IMR-90 (cell line): ENCODE results near the gene RABEP1. TPM values are rescaled to one million over a fixed set of nuclear protein-coding genes. Genes with fewer than 3 reads are reported as not detected.

Experiments
- ATAC-seq: fragments of 200-7000 bp; cut with Tn5 transposase; 2 replicates; pipeline ENCODE4 v1.9.1; 2020; ENCODE audit warnings: low read depth, mild to moderate bottlenecking, moderate library complexity
- BruUV-seq: library from RNA; stranded (reverse); fragments of 400-500 nt; replicated peaks from 2 replicates; lab custom pipeline; 2021; lab: Mats Ljungman, UMichigan
- CTCF ChIA-PET: fragments of 300-600 bp; formaldehyde crosslinking; extraction: SDS; loops from one replicate; lab custom pipeline; 2021; ENCODE audit warnings: antibody characterized with exemption; lab: Yijun Ruan, JAX
- POLR2A ChIA-PET: fragments of 300-600 bp; sonication (Branson Sonifier 250); formaldehyde crosslinking; loops from one replicate; lab custom pipeline; 2022; ENCODE audit warnings: antibody characterized with exemption; ENCODE audit not compliant: unreplicated experiment; lab: Charles Lee
- DNase-seq: peaks from one replicate; pipeline ENCODE4 v3.0.0; 2013
- H2AFZ ChIP-seq: replicated peaks from 2 replicates; pipeline ENCODE3; 2013; ENCODE audit warnings: low read length, mild to moderate bottlenecking; ENCODE audit not compliant: poor library complexity
- H2AK5ac ChIP-seq: 2 replicates; pipeline ENCODE4 v1.6.1; 2013; ENCODE audit warnings: low read depth, low read length, inconsistent platforms
- H2AK9ac ChIP-seq: replicated peaks from 2 replicates; pipeline ENCODE3; 2013; ENCODE audit warnings: mild to moderate bottlenecking, low read depth, low read length, moderate library complexity; ENCODE audit not compliant: poor library complexity
- H2BK120ac ChIP-seq: 2 replicates; pipeline ENCODE4 v1.6.1; 2013; ENCODE audit warnings: low read depth, low read length, inconsistent platforms
- H2BK15ac ChIP-seq: 3 replicates; pipeline ENCODE4 v1.6.1; 2013; ENCODE audit warnings: low read depth, low read length, inconsistent platforms
- H2BK20ac ChIP-seq: 2 replicates; pipeline ENCODE4 v1.6.1; 2013; ENCODE audit warnings: low read depth, mild to moderate bottlenecking, inconsistent platforms, low read length, moderate library complexity
- H2BK5ac ChIP-seq: 2 replicates; pipeline ENCODE4 v1.6.1; 2013; ENCODE audit warnings: mild to moderate bottlenecking, low read depth, low read length, inconsistent platforms; ENCODE audit not compliant: poor library complexity, severe bottlenecking
- H3K14ac ChIP-seq: replicated peaks from 2 replicates; pipeline ENCODE4 v1.6.1; 2013; ENCODE audit warnings: low read depth, low read length, inconsistent platforms
- H3K18ac ChIP-seq: 2 replicates; pipeline ENCODE4 v1.6.1; 2013; ENCODE audit warnings: low read depth, low read length, control low read depth
- H3K23ac ChIP-seq: 2 replicates; pipeline ENCODE4 v1.6.1; 2013; ENCODE audit warnings: low read depth, low read length, inconsistent platforms
- H3K27ac ChIP-seq: 2 replicates; pipeline ENCODE4 v1.5.1; 2013; ENCODE audit warnings: mild to moderate bottlenecking, control low read depth, low read length; ENCODE audit not compliant: insufficient read depth
- H3K27me3 ChIP-seq: 2 replicates; pipeline ENCODE4 v1.6.1; 2013; ENCODE audit warnings: low read length; ENCODE audit not compliant: control insufficient read depth, insufficient read depth
- H3K36me3 ChIP-seq: 2 replicates; pipeline ENCODE4 v1.6.1; 2013; ENCODE audit warnings: low read length, mixed read lengths; ENCODE audit not compliant: control insufficient read depth, insufficient read depth
- H3K4ac ChIP-seq: 2 replicates; pipeline ENCODE4 v1.6.1; 2013; ENCODE audit warnings: low read depth, low read length, inconsistent platforms
- H3K4me1 ChIP-seq: 2 replicates; pipeline ENCODE4 v1.6.1; 2013; ENCODE audit warnings: low read length, mixed read lengths; ENCODE audit not compliant: control insufficient read depth, insufficient read depth
- H3K4me2 ChIP-seq: 2 replicates; pipeline ENCODE4 v1.6.1; 2013; ENCODE audit warnings: low read depth, mild to moderate bottlenecking, control low read depth, low read length, moderate library complexity
- H3K4me3 ChIP-seq: 2 replicates; pipeline ENCODE4 v1.5.1; 2013; ENCODE audit warnings: low read depth, mild to moderate bottlenecking, control low read depth, low read length, moderate library complexity; ENCODE audit not compliant: insufficient read depth
- H3K56ac ChIP-seq: 2 replicates; pipeline ENCODE4 v1.6.1; 2013; ENCODE audit warnings: low read length, inconsistent platforms; ENCODE audit not compliant: insufficient read depth; ENCODE audit errors: extremely low read depth
- H3K79me1 ChIP-seq, 2 experiments: 2 replicates each; pipeline ENCODE4 v1.6.1; 2013; ENCODE audit warnings: low read length in 2 of 2, inconsistent platforms in 1 of 2, low read depth in 1 of 2
- H3K9ac ChIP-seq: 2 replicates; pipeline ENCODE4 v1.6.1; 2013; ENCODE audit warnings: low read depth, low read length, control low read depth
- H3K9me1 ChIP-seq: 2 replicates; pipeline ENCODE4 v1.6.1; 2013; ENCODE audit warnings: low read length, inconsistent platforms; ENCODE audit not compliant: insufficient read depth
- H3K9me3 ChIP-seq: 2 replicates; pipeline ENCODE4 v1.6.1; 2013; ENCODE audit warnings: low read length; ENCODE audit not compliant: control insufficient read depth, insufficient read depth
- H4K20me1 ChIP-seq: 2 replicates; pipeline ENCODE4 v1.6.1; 2013; ENCODE audit warnings: low read length, inconsistent platforms; ENCODE audit not compliant: insufficient read depth
- H4K5ac ChIP-seq: 2 replicates; pipeline ENCODE4 v1.6.1; 2013; ENCODE audit warnings: mild to moderate bottlenecking, low read depth, low read length, control low read depth
- H4K8ac ChIP-seq, 2 experiments: 2 replicates each; pipeline ENCODE4 v1.6.1; 2013; ENCODE audit warnings: low read depth in 2 of 2, low read length in 2 of 2, control low read depth in 1 of 2, inconsistent platforms in 1 of 2
- H4K91ac ChIP-seq: 2 replicates; pipeline ENCODE4 v1.6.1; 2013; ENCODE audit warnings: low read depth, low read length, inconsistent platforms; ENCODE audit not compliant: insufficient read depth
- BHLHE40 ChIP-seq: fragments of 150-350 bp; IDR thresholded peaks from 2 replicates; pipeline ENCODE4 v1.6.1; 2016; ENCODE audit warnings: mild to moderate bottlenecking, low read depth, low read length
- CEBPB ChIP-seq: IDR thresholded peaks from 2 replicates; pipeline ENCODE4 v1.6.1; 2012; ENCODE audit warnings: low read depth, low read length, improper control_type of control experiment
- CHD1 ChIP-seq: IDR thresholded peaks from 2 replicates; pipeline ENCODE4 v1.6.1; 2012; ENCODE audit warnings: low read depth, low read length, improper control_type of control experiment
- CTCF ChIP-seq: conservative IDR thresholded peaks from 2 replicates; pipeline ENCODE4 v1.5.1; 2012; ENCODE audit warnings: mild to moderate bottlenecking, low read depth, low read length, improper control_type of control experiment
- ELK1 ChIP-seq: fragments of 150-350 bp; IDR thresholded peaks from 2 replicates; pipeline ENCODE4 v1.6.1; 2016; ENCODE audit warnings: low read depth, mild to moderate bottlenecking, low read length, moderate library complexity, borderline replicate concordance
- FOS ChIP-seq: fragments of 150-350 bp; IDR thresholded peaks from 2 replicates; pipeline ENCODE4 v1.6.1; 2016; ENCODE audit warnings: low read depth, low read length
- MAFK ChIP-seq: IDR thresholded peaks from 2 replicates; pipeline ENCODE4 v1.6.1; 2012; ENCODE audit warnings: low read depth, low read length, improper control_type of control experiment
- MAZ ChIP-seq: IDR thresholded peaks from 2 replicates; pipeline ENCODE4 v1.6.1; 2012; ENCODE audit warnings: low read depth, mild to moderate bottlenecking, low read length, improper control_type of control experiment, moderate library complexity, borderline replicate concordance
- MXI1 ChIP-seq: IDR thresholded peaks from 2 replicates; pipeline ENCODE4 v1.6.1; 2012; ENCODE audit warnings: low read depth, mild to moderate bottlenecking, low read length, moderate library complexity, borderline replicate concordance
- NFE2L2 ChIP-seq: fragments of 150-350 bp; IDR thresholded peaks from 2 replicates; pipeline ENCODE4 v1.6.1; 2016; ENCODE audit warnings: low read depth, mild to moderate bottlenecking, low read length
- POLR2A ChIP-seq: IDR thresholded peaks from 2 replicates; pipeline ENCODE4 v1.6.1; 2012; ENCODE audit warnings: mild to moderate bottlenecking, low read depth, low read length
- RAD21 ChIP-seq: IDR thresholded peaks from 2 replicates; pipeline ENCODE4 v1.6.1; 2012; ENCODE audit warnings: low read length, improper control_type of control experiment
- RCOR1 ChIP-seq: IDR thresholded peaks from 2 replicates; pipeline ENCODE4 v1.6.1; 2012; ENCODE audit warnings: mild to moderate bottlenecking, low read length, improper control_type of control experiment; ENCODE audit not compliant: insufficient replicate concordance
- RFX5 ChIP-seq: IDR thresholded peaks from 2 replicates; pipeline ENCODE4 v1.8.0; 2012; ENCODE audit warnings: low read depth, mild to moderate bottlenecking, low read length, moderate library complexity
- SMC3 ChIP-seq: fragments of 150-350 bp; IDR thresholded peaks from 2 replicates; pipeline ENCODE4 v1.6.1; 2016; ENCODE audit warnings: low read depth, mild to moderate bottlenecking, antibody characterized with exemption, low read length, moderate library complexity
- USF2 ChIP-seq: fragments of 150-350 bp; IDR thresholded peaks from 2 replicates; pipeline ENCODE4 v1.6.1; 2017; ENCODE audit warnings: mild to moderate bottlenecking, antibody characterized with exemption, low read length, low read depth
- WGBS, 2 experiments: methylation state at CpG; one replicate each; pipeline versions ENCODE4 v1.1.5 to v1.1.7; 2013; ENCODE audit warnings: missing lambda C conversion rate in 2 of 2; ENCODE audit not compliant: insufficient read length in 1 of 2; ENCODE audit errors: extremely low coverage in 2 of 2; 5-methylcytosine and 5-hydroxymethylcytosine counted together
- dilution Hi-C: fragments of 300-500 bp; cut with HindIII; formaldehyde crosslinking; loops from one replicate; pipeline ENCODE4 v1.14.3; 2018; ENCODE audit warnings: low sequenced_read_pairs; ENCODE audit not compliant: unreplicated experiment
- in situ Hi-C: fragments of 300-500 bp; cut with MboI; formaldehyde crosslinking; loops from 3 replicates; pipeline ENCODE4 v1.14.3; 2019; ENCODE audit warnings: low sequenced_read_pairs, inconsistent platforms, mixed read lengths
- intact Hi-C: fragments of 100-400 bp; cut with micrococcal nuclease; formaldehyde crosslinking; loops from 2 replicates; pipeline ENCODE4 v1.10.0; 2022
- polyA plus RNA-seq, 3 experiments: library from polyadenylated mRNA; depleted of rRNA; stranded (reverse); fragments of >200 nt; gene quantifications; 2 replicates each; pipeline ENCODE4 v1.2.3, GENCODE V29; 2012; ENCODE audit warnings: low replicate concordance in 1 of 3
- total RNA-seq: library from RNA; depleted of rRNA; stranded (reverse); fragments of >200 nt; gene quantifications from 2 replicates; pipeline ENCODE4 v1.2.3, GENCODE V29; 2012

RABEP1 gene
- total and polyA plus RNA-seq, 2 of the 4 experiments (the other 2 are of a cell fraction), result 15.3 to 38.2 TPM

- no peak overlapping the region for H2AK5ac ChIP-seq
- H3K56ac ChIP-seq, result no peak overlapping the region
- no peak for ATAC-seq
- H3K23ac ChIP-seq, result no peak overlapping the region
- in situ Hi-C loops (no loop called here), intact Hi-C loops (no loop called here), dilution Hi-C loops (no loop called here)
- BruUV-seq, result no TSS peak
- no peak overlapping the region for H2BK15ac ChIP-seq
- no CpG with 5 or more reads among the region's 4 CpGs for WGBS, 2 experiments
- no peak overlapping the region for H3K4me3 ChIP-seq
- no peaks in the 10 kb centered on the region for H3K36me3 ChIP-seq
- POLR2A ChIA-PET, result no interaction called here
- CTCF ChIA-PET, result interaction anchor here (0.7 kb wide), 1 partner anchor 78 kb away, joined by 4 read pairs; no protein-coding TSS in a partner anchor
- H2BK20ac ChIP-seq, result no peak overlapping the region
- no peak overlapping the region for H3K27ac ChIP-seq
- H3K18ac ChIP-seq, result no peak overlapping the region
- H2BK5ac ChIP-seq, result no peak overlapping the region
- peaks cover 3% of the 10 kb centered on the region; the same call in 1 of the 2 replicates for H3K9me1 ChIP-seq
- no peak overlapping the region for H3K9ac ChIP-seq
- no peak overlapping the region for H3K4me2 ChIP-seq
- no peak overlapping the region for H4K91ac ChIP-seq
- no peak overlapping the region for H3K14ac ChIP-seq
- no peak overlapping the region for H3K4ac ChIP-seq
- peaks cover 4% of the 10 kb centered on the region; the same call in 1 of the 2 replicates for H3K9me3 ChIP-seq
- no peak overlapping the region for H2BK120ac ChIP-seq
- H3K27me3 ChIP-seq, result no peaks in the 10 kb centered on the region
- no peak overlapping the region for H4K5ac ChIP-seq
- H3K4me1 ChIP-seq, result peaks cover 3% of the 10 kb centered on the region
- no peak overlapping the region for H2AK9ac ChIP-seq
- no peak overlapping the region for H2AFZ ChIP-seq
- peaks cover 9 to 28% of the 10 kb centered on the region in 2 experiments for H3K79me1 ChIP-seq
- H4K20me1 ChIP-seq, result peaks cover 10% of the 10 kb centered on the region; the same call in 1 of the 2 replicates
- TF ChIP-seq USF2 (no peak), ELK1 (no peak), NFE2L2 (no peak), FOS (no peak), CHD1 (no peak), CTCF (no peak), CEBPB (no peak), RCOR1 (no peak), MAFK (no peak), MAZ (no peak), POLR2A (no peak), RAD21 (no peak), RFX5 (no peak), SMC3 (no peak), BHLHE40 (no peak), MXI1 (no peak)
- H4K8ac ChIP-seq, result no peak overlapping the region
- DNase-seq, result no peak
Observed at GRCh38 chr17:5325851-5326250, 43.8 kb downstream of the RABEP1 start.
